Large intestine (tissue), 3 donors: ENCODE data around the gene REL. TPM values are rescaled to one million over a fixed set of nuclear protein-coding genes. Genes with fewer than 3 reads are reported as not detected.

Source experiments
- DNase-seq, 2 donors: peaks; one replicate each; pipeline versions ENCODE4 v3.0.0 to v3.0.0-alpha.2; 2013
- H3K27ac ChIP-seq: one replicate; pipeline ENCODE4 v1.5.1; 2013; ENCODE audit warnings: low read length
- H3K27me3 ChIP-seq: 2 replicates; pipeline ENCODE4 v1.6.1; 2013; ENCODE audit warnings: low read length; ENCODE audit not compliant: control insufficient read depth, insufficient read depth
- H3K36me3 ChIP-seq: 2 replicates; pipeline ENCODE4 v1.6.1; 2013; ENCODE audit warnings: low read length; ENCODE audit not compliant: control insufficient read depth, insufficient read depth
- H3K4me1 ChIP-seq: one replicate; pipeline ENCODE4 v1.6.1; 2013; ENCODE audit warnings: low read length; ENCODE audit not compliant: control insufficient read depth, insufficient read depth
- H3K4me3 ChIP-seq: one replicate; pipeline ENCODE4 v1.5.1; 2013; ENCODE audit warnings: low read length
- H3K9me3 ChIP-seq: one replicate; pipeline ENCODE4 v1.6.1; 2013; ENCODE audit warnings: mild to moderate bottlenecking, low read depth, low read length, moderate library complexity; ENCODE audit not compliant: control insufficient read depth
- WGBS: methylation state at CpG from one replicate; pipeline ENCODE4 v1.1.5; 2013; ENCODE audit warnings: low lambda C conversion rate; ENCODE audit not compliant: insufficient coverage; 5-methylcytosine and 5-hydroxymethylcytosine counted together
- polyA plus RNA-seq: library from polyadenylated mRNA; unstranded; fragments of 120-200 nt; gene quantifications from one replicate; pipeline ENCODE4 v1.2.1, GENCODE V29; 2013

The REL gene
- polyA plus RNA-seq, 1 donor = 11.2 TPM

DNA sequence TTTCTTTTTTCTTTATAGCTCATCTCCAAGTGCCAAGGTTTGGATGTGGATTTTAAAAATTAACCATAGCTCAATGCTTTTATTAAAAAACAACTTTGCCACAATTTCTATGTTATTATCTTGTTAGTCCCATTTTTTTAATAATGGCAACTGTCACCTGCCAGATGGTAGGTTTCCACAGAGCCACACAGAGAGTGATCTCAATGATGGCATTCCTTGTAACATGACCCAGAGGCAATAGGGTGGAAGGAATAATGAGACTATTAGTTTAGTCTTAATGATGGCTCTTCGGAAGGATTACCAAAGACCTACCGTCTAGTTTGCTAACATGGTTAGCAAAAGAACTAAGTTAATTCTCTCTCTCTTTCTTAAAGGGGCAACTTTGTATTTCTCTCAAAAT, 64.0 kb downstream of the REL start:
- peaks cover 14% of the 10 kb centered on the region for H3K36me3 ChIP-seq
- no peaks in the 10 kb centered on the region for H3K27me3 ChIP-seq
- no peak for DNase-seq
- WGBS = no CpG with 5 or more reads among the region's 2 CpGs
- H3K4me1 ChIP-seq = no peaks in the 10 kb centered on the region
- H3K4me3 ChIP-seq = no peak overlapping the region
- H3K9me3 ChIP-seq = no peaks in the 10 kb centered on the region
- H3K27ac ChIP-seq = no peak overlapping the region

- 92% methylated on average over 2 of the region's 4 CpGs for WGBS
- Histone ChIP-seq H3K9me3 (no peaks in the 10 kb centered on the region), H3K27me3 (no peaks in the 10 kb centered on the region), H3K4me1 (no peaks in the 10 kb centered on the region), H3K4me3 (no peak overlapping the region), H3K36me3 (peaks cover 19% of the 10 kb centered on the region), H3K27ac (no peak overlapping the region)
- no peak for DNase-seq
Observed at GRCh38 chr2:60947056-60947455, 65.7 kb downstream of the REL start.

DNA sequence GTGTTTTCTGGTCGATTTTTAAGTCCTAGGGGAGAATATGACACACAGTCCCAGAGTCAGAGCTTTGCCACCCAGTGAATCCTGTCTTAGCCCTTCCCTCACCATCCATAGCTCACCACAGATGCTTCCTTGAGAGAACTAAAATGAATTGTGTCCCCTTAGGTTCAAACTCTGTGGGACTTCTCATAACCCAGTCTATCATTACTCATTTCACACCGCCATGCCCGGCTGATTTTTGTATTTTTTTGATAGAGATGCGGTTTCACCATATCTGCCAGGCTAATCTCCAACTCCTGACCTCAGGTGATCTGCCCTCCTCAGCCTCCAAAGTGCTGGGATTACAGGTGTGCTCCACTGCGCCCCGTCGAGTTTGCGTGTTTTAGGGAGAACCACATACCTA, 66.8 kb downstream of the REL start:
- DNase-seq = no peak
- H3K36me3 ChIP-seq = peaks cover 22% of the 10 kb centered on the region
- H3K4me3 ChIP-seq = no peak overlapping the region
- 100% methylated on average over 3 of the region's 8 CpGs for WGBS
- no peaks in the 10 kb centered on the region for H3K9me3 ChIP-seq
- no peak overlapping the region for H3K27ac ChIP-seq
- no peaks in the 10 kb centered on the region for H3K4me1 ChIP-seq
- H3K27me3 ChIP-seq = no peaks in the 10 kb centered on the region

DNA sequence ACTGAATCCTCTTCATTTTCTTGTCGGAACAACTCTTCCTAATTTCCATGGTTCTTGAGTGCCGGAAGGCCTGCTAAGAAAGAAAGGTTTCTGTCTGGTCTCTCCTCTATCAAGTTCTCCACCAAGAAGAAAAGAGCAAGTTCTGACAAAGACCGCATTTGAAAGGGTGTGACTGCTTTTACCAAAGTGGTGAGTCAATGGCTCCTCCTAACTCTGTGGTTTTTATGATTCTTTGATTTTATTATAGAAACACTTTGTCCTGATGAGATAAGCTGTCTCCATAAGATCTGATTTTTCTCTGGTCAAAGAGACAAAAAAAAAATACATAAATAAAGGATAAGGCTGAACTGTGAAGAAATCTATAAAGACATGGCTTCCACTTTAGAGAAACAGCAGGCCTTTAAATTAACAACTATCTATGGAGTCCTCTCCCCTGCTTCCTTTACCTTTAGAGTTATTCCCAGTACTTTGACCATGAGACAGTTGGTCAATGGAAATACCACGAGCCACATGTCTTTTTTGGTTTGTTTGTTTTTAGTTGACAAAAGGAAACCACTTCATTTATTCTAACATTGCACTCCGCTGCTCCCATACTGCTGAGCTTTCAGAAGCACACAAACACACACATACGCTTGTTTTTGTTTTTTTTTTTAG, 67.7 kb downstream of the REL start:
- no peak for DNase-seq

DNA sequence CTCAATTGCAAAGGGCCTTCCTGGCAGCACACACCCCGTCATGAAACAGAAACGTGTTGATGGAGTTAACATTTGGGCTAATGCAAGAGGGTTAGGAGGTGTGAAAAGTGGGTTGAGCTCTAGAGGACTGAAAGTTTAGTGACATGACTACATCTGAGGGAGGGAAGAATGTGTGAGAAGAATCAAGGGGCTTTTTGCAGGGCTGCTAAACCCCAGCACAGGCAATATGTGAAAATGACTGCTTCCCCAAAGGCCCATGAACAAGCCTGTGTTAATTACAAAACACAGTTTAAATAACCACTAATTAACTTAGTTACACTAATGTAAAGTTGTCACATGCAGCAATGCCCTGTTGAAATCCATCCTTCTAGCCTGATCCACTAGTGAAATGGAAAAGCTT, 72.8 kb downstream of the REL start:
- WGBS = no CpG with 5 or more reads among the region's 2 CpGs

More for the DNA sequence above, 67.7 kb downstream of the REL start:
- H3K4me1 ChIP-seq = no peaks in the 10 kb centered on the region
- H3K36me3 ChIP-seq = peaks cover 19% of the 10 kb centered on the region
- no peak overlapping the region for H3K27ac ChIP-seq
- no peak overlapping the region for H3K4me3 ChIP-seq
- H3K27me3 ChIP-seq = no peaks in the 10 kb centered on the region
- no peaks in the 10 kb centered on the region for H3K9me3 ChIP-seq
- WGBS = 100% methylated on average over 1 of the region's 6 CpGs

GRCh38 chr2:60957224-60957623, 75.8 kb downstream of the REL start:
- no CpG with 5 or more reads among the region's 8 CpGs for WGBS

More for the DNA sequence above, 72.8 kb downstream of the REL start:
- peaks cover 2% of the 10 kb centered on the region for H3K4me1 ChIP-seq
- no peak overlapping the region for H3K4me3 ChIP-seq
- H3K9me3 ChIP-seq = no peaks in the 10 kb centered on the region
- no peak overlapping the region for H3K27ac ChIP-seq
- H3K36me3 ChIP-seq = peaks cover 26% of the 10 kb centered on the region
- H3K27me3 ChIP-seq = no peaks in the 10 kb centered on the region
- no peak for DNase-seq

DNA sequence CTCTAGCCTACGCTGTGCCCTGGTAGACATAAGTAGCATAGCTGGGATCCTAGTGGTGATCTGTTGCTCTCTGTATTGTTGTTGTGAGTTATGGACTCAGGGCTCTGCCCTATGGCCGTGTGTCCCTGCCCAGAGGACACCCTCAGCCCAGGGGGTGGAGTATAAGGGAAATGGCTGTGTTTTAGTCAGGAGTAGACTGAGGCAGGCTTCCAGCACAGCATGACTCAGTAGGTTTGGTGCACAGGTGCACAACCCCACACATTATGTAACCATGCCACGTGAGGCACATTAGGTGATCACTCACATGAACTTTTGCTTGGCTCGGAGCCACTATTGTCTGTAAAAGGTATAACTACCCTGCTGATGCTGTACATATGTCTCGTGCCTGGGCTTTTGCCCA, 76.3 kb downstream of the REL start:
- Histone ChIP-seq H3K27ac (no peak overlapping the region), H3K36me3 (peaks cover 28% of the 10 kb centered on the region), H3K4me3 (no peak overlapping the region), H3K4me1 (peaks cover 6% of the 10 kb centered on the region), H3K9me3 (no peaks in the 10 kb centered on the region), H3K27me3 (no peaks in the 10 kb centered on the region)
- DNase-seq = peak in 1 of 2 donors; percentile 5
- WGBS = no CpG with 5 or more reads among the region's 5 CpGs

More at GRCh38 chr2:60957224-60957623, 75.8 kb downstream of the REL start:
- Histone ChIP-seq H3K36me3 (peaks cover 29% of the 10 kb centered on the region), H3K27me3 (no peaks in the 10 kb centered on the region), H3K4me1 (peaks cover 6% of the 10 kb centered on the region), H3K9me3 (no peaks in the 10 kb centered on the region), H3K4me3 (no peak overlapping the region), H3K27ac (no peak overlapping the region)
- no peak for DNase-seq

GRCh38 chr2:60958361-60958760, 77.0 kb downstream of the REL start:
- DNase-seq = no peak
- no peaks in the 10 kb centered on the region for H3K9me3 ChIP-seq
- H3K27me3 ChIP-seq = no peaks in the 10 kb centered on the region
- peaks cover 6% of the 10 kb centered on the region for H3K4me1 ChIP-seq
- H3K4me3 ChIP-seq = no peak overlapping the region
- peak overlapping the region; percentile 27 for H3K27ac ChIP-seq
- peaks cover 26% of the 10 kb centered on the region for H3K36me3 ChIP-seq
- no CpG with 5 or more reads among the region's 3 CpGs for WGBS

DNA sequence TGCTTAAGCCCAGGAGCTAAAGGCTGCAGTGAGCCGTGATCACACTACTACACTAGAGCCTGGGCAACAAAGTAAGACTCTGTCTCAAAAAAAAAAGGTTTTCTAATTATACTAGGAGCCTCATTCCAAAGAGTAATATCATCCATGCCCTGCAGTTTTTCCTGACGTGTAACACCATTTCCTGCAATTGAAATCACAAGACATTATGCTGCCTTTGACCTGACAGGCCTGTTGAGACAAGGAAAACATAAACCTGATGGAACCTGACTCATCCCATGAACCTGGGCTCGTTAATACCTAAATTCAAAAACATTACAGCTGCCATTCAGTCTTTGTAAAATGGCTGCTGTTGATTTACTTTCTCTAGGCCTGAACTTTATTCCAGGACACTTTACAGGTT, 77.4 kb downstream of the REL start:
- H3K4me3 ChIP-seq = no peak overlapping the region
- H3K27me3 ChIP-seq = no peaks in the 10 kb centered on the region
- WGBS = no CpG with 5 or more reads among the region's 3 CpGs
- peak; percentile 50 to 74 for DNase-seq
- H3K36me3 ChIP-seq = peaks cover 27% of the 10 kb centered on the region
- H3K27ac ChIP-seq = peak overlapping the region; percentile 70
- H3K9me3 ChIP-seq = no peaks in the 10 kb centered on the region
- peaks cover 6% of the 10 kb centered on the region for H3K4me1 ChIP-seq

- Histone ChIP-seq H3K4me1 (peaks cover 6% of the 10 kb centered on the region), H3K27ac (peak overlapping the region; percentile 70), H3K36me3 (peaks cover 23% of the 10 kb centered on the region), H3K27me3 (no peaks in the 10 kb centered on the region), H3K4me3 (no peak overlapping the region), H3K9me3 (no peaks in the 10 kb centered on the region)
- WGBS = no CpG with 5 or more reads among the region's 7 CpGs
- no peak for DNase-seq
Observed at GRCh38 chr2:60959501-60959900, 78.1 kb downstream of the REL start.

GRCh38 chr2:60960706-60961105, 79.3 kb downstream of the REL start:
- WGBS = no CpG with 5 or more reads among the region's 1 CpG
- no peaks in the 10 kb centered on the region for H3K9me3 ChIP-seq
- peaks cover 6% of the 10 kb centered on the region for H3K4me1 ChIP-seq
- peaks cover 18% of the 10 kb centered on the region for H3K36me3 ChIP-seq
- H3K27ac ChIP-seq = no peak overlapping the region
- no peak overlapping the region for H3K4me3 ChIP-seq
- no peaks in the 10 kb centered on the region for H3K27me3 ChIP-seq
- no peak for DNase-seq
